Panc1 (cell line): ENCODE measurements around the gene PPM1D.

ENCODE experiments used
- POLR2AphosphoS5 ChIP-seq: IDR thresholded peaks from 2 replicates; pipeline ENCODE4 v1.6.1; 2012; ENCODE audit warnings: mild to moderate bottlenecking, low read depth, low read length, moderate library complexity
- TF ChIP-seq, protein P1 (sequence below): fragments of 450-650 bp; IDR thresholded peaks from 2 replicates; pipeline ENCODE4 v1.5.1; 2017; ENCODE audit warnings: mild to moderate bottlenecking

DNA sequence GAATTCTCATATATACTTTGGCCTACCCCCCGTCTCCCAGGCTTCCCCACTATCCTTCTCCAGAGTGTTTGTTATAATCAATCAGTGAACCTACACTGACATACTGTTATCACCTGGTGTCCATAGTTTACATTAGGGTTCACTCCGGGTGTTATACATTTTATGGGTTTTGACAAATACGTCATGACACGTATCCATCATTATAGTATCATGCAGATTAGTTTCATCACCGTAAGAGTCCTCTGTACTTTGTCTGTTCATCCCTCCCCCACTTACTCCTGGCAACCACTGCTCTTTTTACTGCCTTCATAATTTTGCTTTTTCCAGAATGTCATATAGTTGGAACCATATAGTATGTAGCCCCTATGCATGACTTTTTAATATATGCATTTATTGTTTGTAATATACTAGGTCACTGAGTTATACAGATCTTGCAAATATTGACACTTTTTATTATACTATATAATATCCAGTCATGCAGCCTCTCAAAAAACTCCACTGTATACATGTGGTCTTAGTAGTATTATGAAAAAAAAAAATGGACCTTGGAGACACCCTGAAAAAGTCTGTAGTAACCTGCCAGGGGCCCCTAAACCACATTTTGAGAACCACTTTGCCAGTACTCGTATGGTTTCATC lies 28.4 kb downstream of the PPM1D start:
- TF ChIP-seq, protein P1, sequence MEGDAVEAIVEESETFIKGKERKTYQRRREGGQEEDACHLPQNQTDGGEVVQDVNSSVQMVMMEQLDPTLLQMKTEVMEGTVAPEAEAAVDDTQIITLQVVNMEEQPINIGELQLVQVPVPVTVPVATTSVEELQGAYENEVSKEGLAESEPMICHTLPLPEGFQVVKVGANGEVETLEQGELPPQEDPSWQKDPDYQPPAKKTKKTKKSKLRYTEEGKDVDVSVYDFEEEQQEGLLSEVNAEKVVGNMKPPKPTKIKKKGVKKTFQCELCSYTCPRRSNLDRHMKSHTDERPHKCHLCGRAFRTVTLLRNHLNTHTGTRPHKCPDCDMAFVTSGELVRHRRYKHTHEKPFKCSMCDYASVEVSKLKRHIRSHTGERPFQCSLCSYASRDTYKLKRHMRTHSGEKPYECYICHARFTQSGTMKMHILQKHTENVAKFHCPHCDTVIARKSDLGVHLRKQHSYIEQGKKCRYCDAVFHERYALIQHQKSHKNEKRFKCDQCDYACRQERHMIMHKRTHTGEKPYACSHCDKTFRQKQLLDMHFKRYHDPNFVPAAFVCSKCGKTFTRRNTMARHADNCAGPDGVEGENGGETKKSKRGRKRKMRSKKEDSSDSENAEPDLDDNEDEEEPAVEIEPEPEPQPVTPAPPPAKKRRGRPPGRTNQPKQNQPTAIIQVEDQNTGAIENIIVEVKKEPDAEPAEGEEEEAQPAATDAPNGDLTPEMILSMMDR, result no peak
- no peak for TF ChIP-seq POLR2AphosphoS5
